Measurements from ENCODE around the gene TMEM37. TPM values are rescaled to one million over a fixed set of nuclear protein-coding genes. Genes with fewer than 3 reads are reported as not detected.

The TMEM37 gene
- total RNA-seq, 3 donors from 2014 or later (not counting 1 experiment from before 2014, with no cell fraction given) = not detected

DNA sequence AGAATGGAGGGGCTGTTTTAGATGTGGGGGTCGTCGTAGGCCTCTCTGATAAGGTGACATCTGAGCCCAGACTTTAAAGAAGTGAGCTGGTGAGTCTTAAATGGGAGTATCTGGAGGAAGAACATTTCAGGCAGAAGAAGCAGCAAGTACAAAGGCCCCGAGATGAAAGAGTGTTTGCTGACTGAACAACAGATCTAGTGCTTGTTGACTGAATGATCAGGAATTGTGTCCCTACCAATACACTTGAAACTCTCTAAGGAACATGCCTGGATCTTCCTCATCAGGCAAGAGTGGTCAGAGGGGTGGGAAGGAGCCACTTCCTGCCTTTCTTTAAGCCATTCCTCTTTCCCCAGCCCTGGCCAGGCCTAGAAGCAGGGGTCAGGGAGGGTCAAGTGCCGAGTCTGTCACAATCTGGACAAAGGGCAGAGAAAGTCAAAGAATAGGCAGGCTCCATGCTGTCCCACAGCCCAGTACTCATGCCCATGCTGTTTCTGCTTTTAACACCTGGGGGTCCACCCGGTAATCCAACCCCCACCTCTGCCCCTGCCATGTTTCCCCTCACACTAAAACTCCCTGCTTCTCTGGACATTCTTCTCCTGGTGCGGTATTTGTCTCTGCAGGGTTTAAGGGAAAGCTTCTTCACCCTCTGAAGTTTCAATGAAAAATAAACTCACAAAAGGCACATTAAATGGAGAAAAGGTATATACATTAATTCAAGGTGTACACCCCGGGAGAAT is 3.0 kb upstream of the TMEM37 start:
- WGBS (ENCODE audit: insufficient coverage) = 81% methylated on average over 6 of the region's 7 CpGs
- intact Hi-C loops (cut with micrococcal nuclease) = no loop called here
- H3K36me3 Mint-ChIP-seq = no peaks in the 10 kb centered on the region

GRCh38 chr2:119429225-119429981 is 2.3 kb upstream of the TMEM37 start:
- Mint-ChIP-seq H3K27ac (no peak overlapping the region), H3K9me3 (no peaks in the 10 kb centered on the region), H3K27me3 (ENCODE audit: low read depth in 2 of 2) (peaks cover 64 to 79% of the 10 kb centered on the region in 2 donors), H3K4me3 (no peak overlapping the region), H3K36me3 (no peaks in the 10 kb centered on the region), H3K4me1 (peaks cover 5 to 6% of the 10 kb centered on the region in 2 donors)
- Histone ChIP-seq H3K27me3 (ENCODE audit: control insufficient read depth, insufficient read depth, low read length) (peaks cover 14% of the 10 kb centered on the region), H3K9me3 (ENCODE audit: control insufficient read depth, insufficient read depth, low read length) (no peaks in the 10 kb centered on the region), H3K36me3 (ENCODE audit: control insufficient read depth, insufficient read depth, low read length) (no peaks in the 10 kb centered on the region), H3K4me3 (ENCODE audit: low read length) (no peak overlapping the region), H3K27ac (ENCODE audit: low read length) (no peak overlapping the region), H3K4me1 (ENCODE audit: control insufficient read depth, insufficient read depth, low read length) (peaks cover 10% of the 10 kb centered on the region)
- DNase-seq = no peak
- intact Hi-C loops (cut with micrococcal nuclease) = no loop called here
- ATAC-seq = no peak
- WGBS (ENCODE audit: insufficient coverage) = 85% methylated on average over 10 of the region's 10 CpGs
- TF ChIP-seq CTCF (IDR thresholded peaks at IDR 0.05) = no peak

More for the DNA sequence above, 3.0 kb upstream of the TMEM37 start:
- Mint-ChIP-seq H3K4me1 (peaks cover 5 to 6% of the 10 kb centered on the region in 2 donors), H3K9me3 (no peaks in the 10 kb centered on the region), H3K27ac (no peak overlapping the region), H3K27me3 (ENCODE audit: low read depth in 2 of 2) (peaks cover 58 to 76% of the 10 kb centered on the region in 2 donors), H3K4me3 (no peak overlapping the region)
- Histone ChIP-seq H3K9me3 (ENCODE audit: control insufficient read depth, insufficient read depth, low read length) (no peaks in the 10 kb centered on the region), H3K36me3 (ENCODE audit: control insufficient read depth, insufficient read depth, low read length) (no peaks in the 10 kb centered on the region), H3K4me1 (ENCODE audit: control insufficient read depth, insufficient read depth, low read length) (peaks cover 10% of the 10 kb centered on the region), H3K4me3 (ENCODE audit: low read length) (no peak overlapping the region), H3K27me3 (ENCODE audit: control insufficient read depth, insufficient read depth, low read length) (peaks cover 14% of the 10 kb centered on the region), H3K27ac (ENCODE audit: low read length) (no peak overlapping the region)
- DNase-seq (no peak), ATAC-seq (no peak)
- no peak for TF ChIP-seq CTCF (IDR thresholded peaks at IDR 0.05)

- no peaks in the 10 kb centered on the region for H3K9me3 ChIP-seq (ENCODE audit: control insufficient read depth, insufficient read depth, low read length)
- H3K27ac ChIP-seq (ENCODE audit: low read length) = no peak overlapping the region
- no peak overlapping the region for H3K4me3 ChIP-seq (ENCODE audit: low read length)
- peaks cover 14% of the 10 kb centered on the region for H3K27me3 ChIP-seq (ENCODE audit: control insufficient read depth, insufficient read depth, low read length)
- no peak for ATAC-seq
- no peak for TF ChIP-seq CTCF (IDR thresholded peaks at IDR 0.05)
- intact Hi-C loops (cut with micrococcal nuclease) = no loop called here
- no peaks in the 10 kb centered on the region for H3K36me3 ChIP-seq (ENCODE audit: control insufficient read depth, insufficient read depth, low read length)
- Mint-ChIP-seq H3K36me3 (no peaks in the 10 kb centered on the region), H3K4me3 (no peak overlapping the region), H3K27me3 (ENCODE audit: low read depth in 2 of 2) (peaks cover 63 to 77% of the 10 kb centered on the region in 2 donors), H3K4me1 (peaks cover 5 to 6% of the 10 kb centered on the region in 2 donors), H3K27ac (no peak overlapping the region), H3K9me3 (no peaks in the 10 kb centered on the region)
- WGBS (ENCODE audit: insufficient coverage) = 88% methylated on average over 4 of the region's 5 CpGs
- DNase-seq = no peak
- H3K4me1 ChIP-seq (ENCODE audit: control insufficient read depth, insufficient read depth, low read length) = peaks cover 10% of the 10 kb centered on the region
Observed at GRCh38 chr2:119430023-119430498, 1.6 kb upstream of the TMEM37 start.

All from natural killer cell (primary cell).